ENCODE data around the gene ACACB.
A peak's percentile ranks its signal among the peaks of the same experiment; 100 is the strongest.

Gene ACACB

GRCh38 chr12:109281452-109281851 lies 165.1 kb downstream of the ACACB start:
- no peak for DNase-seq

GRCh38 chr12:109284392-109284791 lies 168.0 kb downstream of the ACACB start:
- no peak for DNase-seq

GRCh38 chr12:109286252-109286651 lies 169.9 kb downstream of the ACACB start:
- no peak for DNase-seq

GRCh38 chr12:109286652-109287051 lies 170.3 kb downstream of the ACACB start:
- DNase-seq: no peak

GRCh38 chr12:109287181-109287580 lies 170.8 kb downstream of the ACACB start:
- DNase-seq: no peak

- DNase-seq: no peak
Measured at GRCh38 chr12:109287811-109288469, 171.6 kb downstream of the ACACB start.

GRCh38 chr12:109288571-109288970 lies 172.2 kb downstream of the ACACB start:
- DNase-seq: peak in 1 of 2 donors; percentile 5

GRCh38 chr12:109289004-109289403 lies 172.6 kb downstream of the ACACB start:
- no peak for DNase-seq

- DNase-seq: no peak
Measured at GRCh38 chr12:109289551-109289950, 173.2 kb downstream of the ACACB start.

GRCh38 chr12:109290061-109290460 lies 173.7 kb downstream of the ACACB start:
- no peak for DNase-seq

GRCh38 chr12:109291117-109291516 lies 174.7 kb downstream of the ACACB start:
- DNase-seq: no peak

GRCh38 chr12:109291521-109292341 lies 175.3 kb downstream of the ACACB start:
- no peak for DNase-seq

GRCh38 chr12:109292342-109292711 lies 175.9 kb downstream of the ACACB start:
- DNase-seq: no peak

GRCh38 chr12:109293106-109293505 lies 176.7 kb downstream of the ACACB start:
- DNase-seq: no peak

- DNase-seq: no peak
Measured at GRCh38 chr12:109294286-109294796, 178.0 kb downstream of the ACACB start.

GRCh38 chr12:109295764-109296425 lies 179.5 kb downstream of the ACACB start:
- DNase-seq: no peak

GRCh38 chr12:109296431-109296830 lies 180.0 kb downstream of the ACACB start:
- DNase-seq: no peak

GRCh38 chr12:109299849-109300248 lies 183.5 kb downstream of the ACACB start:
- DNase-seq: no peak

GRCh38 chr12:109301643-109302168 lies 185.3 kb downstream of the ACACB start:
- DNase-seq: no peak

- no peak for DNase-seq
Measured at GRCh38 chr12:109302358-109302757, 186.0 kb downstream of the ACACB start.

- no peak for DNase-seq
Measured at GRCh38 chr12:109302770-109303169, 186.4 kb downstream of the ACACB start.

GRCh38 chr12:109304485-109304884 lies 188.1 kb downstream of the ACACB start:
- DNase-seq: no peak

- DNase-seq: no peak
Measured at GRCh38 chr12:109305547-109305946, 189.2 kb downstream of the ACACB start.

All from inflammatory macrophage (primary cell).